ENCODE data around the gene VWCE.

GRCh38 chr11:61270354-61271076, 24.6 kb downstream of the VWCE start:
- TF ChIP-seq CTCF (IDR thresholded peaks at IDR 0.05) (no peak), POLR2A (IDR thresholded peaks at IDR 0.05) (no peak)

Measured in heart left ventricle (tissue), 13 donors.